Measurements from ENCODE around the gene NFYC. TPM values are rescaled to one million over a fixed set of nuclear protein-coding genes. Genes with fewer than 3 reads are reported as not detected.
A peak's percentile ranks its signal among the peaks of the same experiment; 100 is the strongest.

The NFYC gene
- total and polyA plus RNA-seq, 2 of the 8 experiments (the other 6 are each of a cell fraction or from before 2014, with no cell fraction given): 54.1 to 124 TPM

DNA sequence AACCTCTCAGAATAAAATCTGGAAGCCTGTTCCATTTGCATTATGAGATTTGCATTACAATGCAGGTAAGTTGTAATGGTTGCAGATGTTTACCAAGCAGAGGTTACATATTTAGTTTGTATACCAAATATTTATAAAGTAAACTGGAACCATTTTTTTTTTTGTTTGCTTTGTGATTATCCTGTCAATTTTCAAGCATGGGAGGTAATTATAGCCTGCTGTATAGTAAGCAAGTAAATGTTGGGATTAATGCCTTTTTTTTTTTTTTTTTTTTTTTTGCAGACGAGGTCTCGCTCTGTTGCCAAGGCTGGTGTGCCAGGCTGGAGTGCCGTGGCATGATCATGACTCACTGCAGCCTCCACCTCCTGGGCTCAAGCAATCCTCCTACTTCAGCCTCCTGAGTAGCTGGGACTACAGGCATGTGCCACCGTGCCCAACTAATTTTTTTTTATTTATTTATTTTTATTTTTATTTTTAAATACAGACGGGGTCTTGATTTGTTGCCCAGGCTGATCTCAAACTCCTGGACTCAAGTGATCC, 21.0 kb downstream of the NFYC start:
- H4K91ac ChIP-seq (replicated peaks; ENCODE audit: insufficient read length, low read length): no peak overlapping the region
- no peak overlapping the region for H2BK120ac ChIP-seq (replicated peaks; ENCODE audit: low read depth, low read length)
- H3K14ac ChIP-seq (ENCODE audit: insufficient read length): no peak overlapping the region
- no peak overlapping the region for H3K56ac ChIP-seq (replicated peaks; ENCODE audit: insufficient read length, low read depth, low read length)
- no peak for TF ChIP-seq EGR1 (IDR thresholded peaks at IDR 0.05; ENCODE audit: borderline replicate concordance, low read depth, low read length)
- no peak for TF ChIP-seq MAX (IDR thresholded peaks at IDR 0.05)
- no peak for TF ChIP-seq BRCA1 (IDR thresholded peaks at IDR 0.05; ENCODE audit: low read depth, low read length)
- TF ChIP-seq YY1 (IDR thresholded peaks at IDR 0.05; ENCODE audit: low read depth, low read length): no peak
- no peak for TF ChIP-seq GABPA (IDR thresholded peaks at IDR 0.05; ENCODE audit: borderline replicate concordance, insufficient read depth, low read length)
- TF ChIP-seq BACH1 (IDR thresholded peaks at IDR 0.05; ENCODE audit: low read length): no peak
- no peak for TF ChIP-seq NRF1 (IDR thresholded peaks at IDR 0.05; ENCODE audit: low read depth, low read length)
- TF ChIP-seq NANOG (IDR thresholded peaks at IDR 0.05; ENCODE audit: insufficient read depth, low read depth, low read length, poor library complexity, severe bottlenecking): no peak
- TF ChIP-seq KDM4A (IDR thresholded peaks at IDR 0.05; ENCODE audit: low read depth, low read length, severe bottlenecking): no peak
- no peak for TF ChIP-seq RAD21 (IDR thresholded peaks at IDR 0.05 in 1 of 2, conservative IDR thresholded peaks at IDR 0.05 in 1 of 2; ENCODE audit: low read depth in 2 of 2, low read length in 2 of 2)
- no peak for TF ChIP-seq HDAC6 (IDR thresholded peaks at IDR 0.05; ENCODE audit: low read depth, low read length)
- H3K79me2 ChIP-seq (ENCODE audit: control insufficient read depth in 1 of 2, insufficient read depth in 2 of 2, low read length in 2 of 2): peaks cover 8 to 87% of the 10 kb centered on the region in 2 experiments; a peak in 3 of 4 replicates
- DNase-seq (ENCODE audit: low read depth in 1 of 2, low spot score in 2 of 2): no peak
- no peak overlapping the region for H3K18ac ChIP-seq (ENCODE audit: extremely low read depth, low read length)
- H3K79me1 ChIP-seq (ENCODE audit: low read depth, low read length): 0 out of 2 replicates have a peak, but pooled peaks cover 3% of the 10 kb centered on the region
- ChIA-PET POLR2A (ENCODE audit: partially characterized antibody) (interaction anchor here (0.8 to 17.0 kb wide), 4 partner anchors 10 to 21 kb away, joined by 3 to 293 read pairs (median 17); partner anchors contain the start of gene NFYC), CTCF (ENCODE audit: partially characterized antibody) (no interaction called here)
- H2BK5ac ChIP-seq (ENCODE audit: low read depth, low read length): no peak overlapping the region
- no peak overlapping the region for H2AFZ ChIP-seq (ENCODE audit: low read length)
- H2BK15ac ChIP-seq (ENCODE audit: low read length): no peak overlapping the region
- H3K4ac ChIP-seq (replicated peaks; ENCODE audit: insufficient read length, low read depth, low read length): no peak overlapping the region
- no peak overlapping the region for H2BK20ac ChIP-seq (ENCODE audit: low read length)
- peak overlapping the region in 1 of 2 experiments; percentile 69; a peak in 2 of 4 replicates for H3K4me2 ChIP-seq (ENCODE audit: insufficient read depth in 1 of 2, low read depth in 2 of 2, low read length in 2 of 2)
- FAIRE-seq: no peak
- H3K27me3 ChIP-seq (replicated peaks in 1 of 4; ENCODE audit: control insufficient read depth in 3 of 4, extremely low read depth in 1 of 4, insufficient read depth in 3 of 4, low read length in 3 of 4): no peaks in the 10 kb centered on the region
- no peak overlapping the region for H3K27ac ChIP-seq (ENCODE audit: low read depth, low read length)
- 92% methylated on average over 4 of the region's 5 CpGs; no CpG with 5 or more reads in 1 of the 2 experiments for WGBS, 2 experiments (ENCODE audit: extremely low coverage in 1 of 2, insufficient coverage in 1 of 2, insufficient read length in 1 of 2, insufficient replicate concordance in 2 of 2, low coverage in 1 of 2, low lambda C conversion rate in 2 of 2, missing lambda C conversion rate in 1 of 2)
- H2AK5ac ChIP-seq (ENCODE audit: low read depth, low read length): no peak overlapping the region
- no peak overlapping the region for H4K8ac ChIP-seq (ENCODE audit: extremely low read depth, insufficient read depth, low read length)
- peaks cover 0 to 8% (median 0%) of the 10 kb centered on the region in 4 experiments; a peak in 3 of 8 replicates for H3K36me3 ChIP-seq (ENCODE audit: control insufficient read depth in 2 of 4, insufficient read depth in 4 of 4, low read length in 3 of 4)
- H3K4me1 ChIP-seq (replicated peaks in 1 of 4; ENCODE audit: control insufficient read depth in 3 of 4, insufficient read depth in 4 of 4, low read length in 3 of 4): peaks cover 0 to 7% (median 4%) of the 10 kb centered on the region in 4 experiments; a peak in 3 of 7 replicates
- peaks cover 2% of the 10 kb centered on the region for H3K23me2 ChIP-seq (ENCODE audit: low read depth, low read length)
- peak overlapping the region in 1 of 4 experiments; percentile 77; a peak in 1 of 8 replicates for H3K4me3 ChIP-seq (ENCODE audit: extremely low read depth in 1 of 4, insufficient read depth in 2 of 4, low read depth in 3 of 4, low read length in 4 of 4)
- no peak overlapping the region for H2BK12ac ChIP-seq (ENCODE audit: low read depth, low read length)
- no peaks in the 10 kb centered on the region for H4K20me1 ChIP-seq (replicated peaks in 1 of 2; ENCODE audit: control insufficient read depth in 1 of 2, insufficient read depth in 2 of 2, low read length in 2 of 2)
- H3K23ac ChIP-seq (ENCODE audit: insufficient read length): no peak overlapping the region
- H4K5ac ChIP-seq (ENCODE audit: insufficient read length, low read depth, low read length): no peak overlapping the region
- H3K9ac ChIP-seq (replicated peaks in 1 of 4; ENCODE audit: extremely low read depth in 1 of 4, low read depth in 3 of 4, low read length in 3 of 4): no peak overlapping the region
- no peaks in the 10 kb centered on the region for H3K9me3 ChIP-seq (ENCODE audit: insufficient read depth in 2 of 2, low read depth in 1 of 2, low read length in 1 of 2)
